WTC11 (cell line): ENCODE measurements around the gene EXOC3L2. TPM values are rescaled to one million over a fixed set of nuclear protein-coding genes. Genes with fewer than 3 reads are reported as not detected.

Source experiments
- ATAC-seq: fragments of 200-7000 bp; cut with Tn5 transposase; 2 replicates; pipeline ENCODE4 v1.10.0; 2021; ENCODE audit warnings: mild to moderate bottlenecking, moderate library complexity
- CTCF ChIA-PET: fragments of 300-600 bp; sonication (Branson Sonifier 250); formaldehyde crosslinking; loops from one replicate; lab custom pipeline; 2021; ENCODE audit warnings: antibody characterized with exemption; lab: Charles Lee
- POLR2A ChIA-PET: fragments of 350-600 bp; sonication (Branson Sonifier 250); formaldehyde crosslinking; loops from one replicate; lab custom pipeline; 2021; ENCODE audit warnings: antibody characterized with exemption; lab: Charles Lee
- DNase-seq: peaks from one replicate; pipeline ENCODE4 v3.0.0; 2021; ENCODE audit warnings: low spot score
- H3K27ac Mint-ChIP-seq: 2 replicates; pipeline ENCODE4 v1.8.0; 2021; ENCODE audit warnings: mixed read lengths
- H3K27me3 Mint-ChIP-seq: 2 replicates; pipeline ENCODE4 v1.8.0; 2021; ENCODE audit warnings: low read depth, mild to moderate bottlenecking, moderate library complexity, mixed read lengths
- H3K36me3 Mint-ChIP-seq: 2 replicates; pipeline ENCODE4 v1.8.0; 2021; ENCODE audit warnings: mixed read lengths
- H3K4me1 Mint-ChIP-seq: 2 replicates; pipeline ENCODE4 v1.8.0; 2022; ENCODE audit warnings: mixed read lengths
- H3K4me3 Mint-ChIP-seq: 2 replicates; pipeline ENCODE4 v1.8.0; 2021; ENCODE audit warnings: mild to moderate bottlenecking, moderate library complexity, mixed read lengths
- H3K9me3 Mint-ChIP-seq: 2 replicates; pipeline ENCODE4 v1.8.0; 2021; ENCODE audit warnings: mixed read lengths
- CBFB ChIP-seq: sonication (generic); formaldehyde crosslinking; IDR thresholded peaks from 2 replicates; pipeline ENCODE4 v1.8.1; 2022; ENCODE audit warnings: mild to moderate bottlenecking, low read depth, missing genetic modification reagents
- CREB1 ChIP-seq: sonication (generic); formaldehyde crosslinking; IDR thresholded peaks from 2 replicates; pipeline ENCODE4 v1.8.0; 2023; ENCODE audit warnings: mild to moderate bottlenecking, missing genetic modification reagents
- FOXJ3 ChIP-seq: sonication (generic); formaldehyde crosslinking; IDR thresholded peaks from 2 replicates; pipeline ENCODE4 v1.9.0; 2021; ENCODE audit warnings: missing genetic modification reagents, mild to moderate bottlenecking, borderline replicate concordance
- HMGA2 ChIP-seq: fragments of 250-450 bp; sonication (Bioruptor Pico); IDR thresholded peaks from 2 replicates; pipeline ENCODE4 v1.4.0; 2021; ENCODE audit warnings: mild to moderate bottlenecking, moderate library complexity
- IRF2 ChIP-seq: sonication (generic); formaldehyde crosslinking; IDR thresholded peaks from 2 replicates; pipeline ENCODE4 v1.8.0; 2022; ENCODE audit warnings: low read depth, missing genetic modification reagents, borderline replicate concordance
- JUN ChIP-seq: sonication (generic); formaldehyde crosslinking; IDR thresholded peaks from 2 replicates; pipeline ENCODE4 v1.8.0; 2023; ENCODE audit warnings: mild to moderate bottlenecking, missing genetic modification reagents
- MXD4 ChIP-seq: fragments of 250-450 bp; sonication (Bioruptor Pico); IDR thresholded peaks from 2 replicates; pipeline ENCODE4 v1.8.0; 2021; ENCODE audit warnings: mild to moderate bottlenecking, moderate library complexity, borderline replicate concordance
- ZNF138 ChIP-seq: sonication (generic); formaldehyde crosslinking; conservative IDR thresholded peaks from 2 replicates; pipeline ENCODE4 v1.8.1; 2022; ENCODE audit warnings: mild to moderate bottlenecking, moderate library complexity, missing genetic modification reagents
- ZNF423 ChIP-seq: fragments of 250-450 bp; sonication (Bioruptor Pico); IDR thresholded peaks from 2 replicates; pipeline ENCODE4 v2.1.2; 2022; ENCODE audit warnings: mild to moderate bottlenecking, moderate library complexity
- ZNF671 ChIP-seq: fragments of 250-450 bp; sonication (Bioruptor Pico); IDR thresholded peaks from 2 replicates; pipeline ENCODE4 v1.8.0; 2021; ENCODE audit warnings: mild to moderate bottlenecking
- total RNA-seq: library from RNA; stranded (reverse); gene quantifications from 3 replicates; pipeline ENCODE4 v1.2.3, GENCODE V29; 2021
- TF ChIP-seq, protein P1 (sequence below): sonication (generic); formaldehyde crosslinking; IDR thresholded peaks from 2 replicates; pipeline ENCODE4 v1.8.0; 2022; ENCODE audit warnings: missing genetic modification reagents
- TF ChIP-seq, protein P2 (sequence below): sonication (generic); formaldehyde crosslinking; IDR thresholded peaks from 2 replicates; pipeline ENCODE4 v1.8.0; 2022; ENCODE audit warnings: mild to moderate bottlenecking, missing genetic modification reagents
- TF ChIP-seq, protein P3 (sequence below): sonication (generic); formaldehyde crosslinking; IDR thresholded peaks from 2 replicates; pipeline ENCODE4 v1.8.1; 2022; ENCODE audit warnings: missing genetic modification reagents, borderline replicate concordance
- TF ChIP-seq, protein P4 (sequence below): fragments of 250-450 bp; sonication (Bioruptor Pico); conservative IDR thresholded peaks from 2 replicates; pipeline ENCODE4 v1.9.0; 2021; ENCODE audit warnings: mild to moderate bottlenecking
- TF ChIP-seq, protein P5 (sequence below): sonication (generic); formaldehyde crosslinking; IDR thresholded peaks from 2 replicates; pipeline ENCODE4 v1.8.0; 2022; ENCODE audit warnings: mild to moderate bottlenecking, missing genetic modification reagents
- TF ChIP-seq, protein P6 (sequence below): sonication (generic); formaldehyde crosslinking; IDR thresholded peaks from 2 replicates; pipeline ENCODE4 v1.8.1; 2023; ENCODE audit warnings: mild to moderate bottlenecking, missing genetic modification reagents, borderline replicate concordance
- TF ChIP-seq, protein P7 (sequence below): sonication (generic); formaldehyde crosslinking; IDR thresholded peaks from 2 replicates; pipeline ENCODE4 v1.8.0; 2022; ENCODE audit warnings: mild to moderate bottlenecking, missing genetic modification reagents

The EXOC3L2 gene
- total RNA-seq, 1 experiment from 2014 or later = 2.7 TPM

DNA sequence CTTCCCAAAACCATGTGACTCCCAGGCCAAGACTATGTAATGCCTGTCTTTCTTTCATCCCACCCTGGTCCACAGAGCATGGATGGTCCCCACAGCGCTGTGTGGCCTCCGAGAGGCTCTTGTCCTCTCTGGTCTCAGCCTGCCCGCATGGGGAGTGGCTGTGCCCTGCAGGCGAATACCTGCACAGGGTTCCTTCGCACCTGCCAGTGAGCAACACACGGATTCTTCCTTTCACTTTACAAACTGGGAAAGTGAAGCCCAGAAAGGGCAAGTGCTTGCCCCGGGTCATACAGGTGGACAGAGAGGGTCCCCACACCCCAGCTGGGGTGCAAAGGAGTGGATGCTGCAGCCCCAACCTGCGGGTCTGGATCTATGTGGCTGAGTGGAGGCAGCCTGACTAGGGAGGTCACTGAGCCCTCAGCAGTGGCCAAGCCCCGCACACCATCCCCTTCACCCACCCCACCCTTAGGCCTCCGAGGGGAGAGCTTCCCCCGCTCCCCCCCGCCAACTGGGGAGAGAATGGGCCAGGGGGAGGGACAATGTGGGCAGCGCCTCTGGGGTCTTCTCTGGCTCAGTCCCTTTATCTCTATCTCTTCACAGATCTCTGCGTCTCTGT lies 5.1 kb upstream of the EXOC3L2 start:
- POLR2A ChIA-PET = no interaction called here
- ATAC-seq = no peak
- peak overlapping the region; percentile 89 for H3K4me3 Mint-ChIP-seq
- no peak for TF ChIP-seq MXD4 (CRISPR knock-in tag)
- TF ChIP-seq, protein P1, sequence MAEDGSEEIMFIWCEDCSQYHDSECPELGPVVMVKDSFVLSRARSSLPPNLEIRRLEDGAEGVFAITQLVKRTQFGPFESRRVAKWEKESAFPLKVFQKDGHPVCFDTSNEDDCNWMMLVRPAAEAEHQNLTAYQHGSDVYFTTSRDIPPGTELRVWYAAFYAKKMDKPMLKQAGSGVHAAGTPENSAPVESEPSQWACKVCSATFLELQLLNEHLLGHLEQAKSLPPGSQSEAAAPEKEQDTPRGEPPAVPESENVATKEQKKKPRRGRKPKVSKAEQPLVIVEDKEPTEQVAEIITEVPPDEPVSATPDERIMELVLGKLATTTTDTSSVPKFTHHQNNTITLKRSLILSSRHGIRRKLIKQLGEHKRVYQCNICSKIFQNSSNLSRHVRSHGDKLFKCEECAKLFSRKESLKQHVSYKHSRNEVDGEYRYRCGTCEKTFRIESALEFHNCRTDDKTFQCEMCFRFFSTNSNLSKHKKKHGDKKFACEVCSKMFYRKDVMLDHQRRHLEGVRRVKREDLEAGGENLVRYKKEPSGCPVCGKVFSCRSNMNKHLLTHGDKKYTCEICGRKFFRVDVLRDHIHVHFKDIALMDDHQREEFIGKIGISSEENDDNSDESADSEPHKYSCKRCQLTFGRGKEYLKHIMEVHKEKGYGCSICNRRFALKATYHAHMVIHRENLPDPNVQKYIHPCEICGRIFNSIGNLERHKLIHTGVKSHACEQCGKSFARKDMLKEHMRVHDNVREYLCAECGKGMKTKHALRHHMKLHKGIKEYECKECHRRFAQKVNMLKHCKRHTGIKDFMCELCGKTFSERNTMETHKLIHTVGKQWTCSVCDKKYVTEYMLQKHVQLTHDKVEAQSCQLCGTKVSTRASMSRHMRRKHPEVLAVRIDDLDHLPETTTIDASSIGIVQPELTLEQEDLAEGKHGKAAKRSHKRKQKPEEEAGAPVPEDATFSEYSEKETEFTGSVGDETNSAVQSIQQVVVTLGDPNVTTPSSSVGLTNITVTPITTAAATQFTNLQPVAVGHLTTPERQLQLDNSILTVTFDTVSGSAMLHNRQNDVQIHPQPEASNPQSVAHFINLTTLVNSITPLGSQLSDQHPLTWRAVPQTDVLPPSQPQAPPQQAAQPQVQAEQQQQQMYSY (CRISPR knock-in tag) = no peak
- TF ChIP-seq CREB1 (CRISPR knock-in tag) = no peak
- TF ChIP-seq, protein P2, sequence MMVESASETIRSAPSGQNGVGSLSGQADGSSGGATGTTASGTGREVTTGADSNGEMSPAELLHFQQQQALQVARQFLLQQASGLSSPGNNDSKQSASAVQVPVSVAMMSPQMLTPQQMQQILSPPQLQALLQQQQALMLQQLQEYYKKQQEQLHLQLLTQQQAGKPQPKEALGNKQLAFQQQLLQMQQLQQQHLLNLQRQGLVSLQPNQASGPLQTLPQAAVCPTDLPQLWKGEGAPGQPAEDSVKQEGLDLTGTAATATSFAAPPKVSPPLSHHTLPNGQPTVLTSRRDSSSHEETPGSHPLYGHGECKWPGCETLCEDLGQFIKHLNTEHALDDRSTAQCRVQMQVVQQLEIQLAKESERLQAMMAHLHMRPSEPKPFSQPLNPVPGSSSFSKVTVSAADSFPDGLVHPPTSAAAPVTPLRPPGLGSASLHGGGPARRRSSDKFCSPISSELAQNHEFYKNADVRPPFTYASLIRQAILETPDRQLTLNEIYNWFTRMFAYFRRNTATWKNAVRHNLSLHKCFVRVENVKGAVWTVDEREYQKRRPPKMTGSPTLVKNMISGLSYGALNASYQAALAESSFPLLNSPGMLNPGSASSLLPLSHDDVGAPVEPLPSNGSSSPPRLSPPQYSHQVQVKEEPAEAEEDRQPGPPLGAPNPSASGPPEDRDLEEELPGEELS (CRISPR knock-in tag) = no peak
- TF ChIP-seq, protein P3, sequence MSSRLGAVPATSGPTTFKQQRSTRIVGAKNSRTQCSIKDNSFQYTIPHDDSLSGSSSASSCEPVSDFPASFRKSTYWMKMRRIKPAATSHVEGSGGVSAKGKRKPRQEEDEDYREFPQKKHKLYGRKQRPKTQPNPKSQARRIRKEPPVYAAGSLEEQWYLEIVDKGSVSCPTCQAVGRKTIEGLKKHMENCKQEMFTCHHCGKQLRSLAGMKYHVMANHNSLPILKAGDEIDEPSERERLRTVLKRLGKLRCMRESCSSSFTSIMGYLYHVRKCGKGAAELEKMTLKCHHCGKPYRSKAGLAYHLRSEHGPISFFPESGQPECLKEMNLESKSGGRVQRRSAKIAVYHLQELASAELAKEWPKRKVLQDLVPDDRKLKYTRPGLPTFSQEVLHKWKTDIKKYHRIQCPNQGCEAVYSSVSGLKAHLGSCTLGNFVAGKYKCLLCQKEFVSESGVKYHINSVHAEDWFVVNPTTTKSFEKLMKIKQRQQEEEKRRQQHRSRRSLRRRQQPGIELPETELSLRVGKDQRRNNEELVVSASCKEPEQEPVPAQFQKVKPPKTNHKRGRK = no peak
- TF ChIP-seq, protein P4, sequence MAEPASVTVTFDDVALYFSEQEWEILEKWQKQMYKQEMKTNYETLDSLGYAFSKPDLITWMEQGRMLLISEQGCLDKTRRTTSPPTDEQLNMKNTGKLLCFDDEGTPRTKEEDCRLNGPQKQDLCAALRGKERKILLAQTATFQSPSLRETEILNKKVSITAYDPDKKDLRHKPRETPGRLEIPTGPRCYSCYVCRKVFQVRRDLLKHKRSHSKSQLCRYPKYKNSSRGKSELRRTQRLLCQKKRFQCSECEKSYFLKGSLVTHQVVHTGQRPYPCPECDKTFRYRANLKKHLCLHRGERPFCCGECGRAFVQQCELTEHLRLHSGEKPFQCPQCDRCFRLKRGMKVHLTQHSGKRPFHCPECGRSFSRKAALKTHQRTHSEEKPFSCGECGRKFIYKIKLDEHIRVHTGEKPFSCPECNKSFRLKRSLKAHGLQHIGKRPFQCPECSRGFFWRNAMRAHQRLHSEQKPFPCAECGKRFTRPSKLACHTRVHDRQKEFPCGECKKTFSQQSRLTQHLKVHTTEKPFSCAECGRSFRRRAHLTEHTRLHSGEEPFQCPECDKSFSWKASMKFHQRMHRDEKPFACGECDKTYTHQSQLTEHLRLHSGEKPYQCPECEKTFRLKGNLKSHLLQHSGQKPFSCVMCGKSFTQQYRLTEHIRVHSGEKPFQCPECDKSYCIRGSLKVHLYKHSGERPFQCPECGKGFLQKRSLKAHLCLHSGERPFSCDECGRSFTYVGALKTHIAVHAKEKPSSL (CRISPR knock-in tag) = no peak
- no peak for TF ChIP-seq JUN
- TF ChIP-seq FOXJ3 (CRISPR knock-in tag) = no peak
- TF ChIP-seq CBFB (CRISPR knock-in tag) = no peak
- TF ChIP-seq, protein P5, sequence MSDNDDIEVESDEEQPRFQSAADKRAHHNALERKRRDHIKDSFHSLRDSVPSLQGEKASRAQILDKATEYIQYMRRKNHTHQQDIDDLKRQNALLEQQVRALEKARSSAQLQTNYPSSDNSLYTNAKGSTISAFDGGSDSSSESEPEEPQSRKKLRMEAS (CRISPR knock-in tag) = no peak
- TF ChIP-seq ZNF671 (CRISPR knock-in tag) = no peak
- TF ChIP-seq, protein P6, sequence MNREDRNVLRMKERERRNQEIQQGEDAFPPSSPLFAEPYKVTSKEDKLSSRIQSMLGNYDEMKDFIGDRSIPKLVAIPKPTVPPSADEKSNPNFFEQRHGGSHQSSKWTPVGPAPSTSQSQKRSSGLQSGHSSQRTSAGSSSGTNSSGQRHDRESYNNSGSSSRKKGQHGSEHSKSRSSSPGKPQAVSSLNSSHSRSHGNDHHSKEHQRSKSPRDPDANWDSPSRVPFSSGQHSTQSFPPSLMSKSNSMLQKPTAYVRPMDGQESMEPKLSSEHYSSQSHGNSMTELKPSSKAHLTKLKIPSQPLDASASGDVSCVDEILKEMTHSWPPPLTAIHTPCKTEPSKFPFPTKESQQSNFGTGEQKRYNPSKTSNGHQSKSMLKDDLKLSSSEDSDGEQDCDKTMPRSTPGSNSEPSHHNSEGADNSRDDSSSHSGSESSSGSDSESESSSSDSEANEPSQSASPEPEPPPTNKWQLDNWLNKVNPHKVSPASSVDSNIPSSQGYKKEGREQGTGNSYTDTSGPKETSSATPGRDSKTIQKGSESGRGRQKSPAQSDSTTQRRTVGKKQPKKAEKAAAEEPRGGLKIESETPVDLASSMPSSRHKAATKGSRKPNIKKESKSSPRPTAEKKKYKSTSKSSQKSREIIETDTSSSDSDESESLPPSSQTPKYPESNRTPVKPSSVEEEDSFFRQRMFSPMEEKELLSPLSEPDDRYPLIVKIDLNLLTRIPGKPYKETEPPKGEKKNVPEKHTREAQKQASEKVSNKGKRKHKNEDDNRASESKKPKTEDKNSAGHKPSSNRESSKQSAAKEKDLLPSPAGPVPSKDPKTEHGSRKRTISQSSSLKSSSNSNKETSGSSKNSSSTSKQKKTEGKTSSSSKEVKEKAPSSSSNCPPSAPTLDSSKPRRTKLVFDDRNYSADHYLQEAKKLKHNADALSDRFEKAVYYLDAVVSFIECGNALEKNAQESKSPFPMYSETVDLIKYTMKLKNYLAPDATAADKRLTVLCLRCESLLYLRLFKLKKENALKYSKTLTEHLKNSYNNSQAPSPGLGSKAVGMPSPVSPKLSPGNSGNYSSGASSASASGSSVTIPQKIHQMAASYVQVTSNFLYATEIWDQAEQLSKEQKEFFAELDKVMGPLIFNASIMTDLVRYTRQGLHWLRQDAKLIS (CRISPR knock-in tag) = no peak
- TF ChIP-seq ZNF423 (CRISPR knock-in tag) = no peak
- TF ChIP-seq, protein P7, sequence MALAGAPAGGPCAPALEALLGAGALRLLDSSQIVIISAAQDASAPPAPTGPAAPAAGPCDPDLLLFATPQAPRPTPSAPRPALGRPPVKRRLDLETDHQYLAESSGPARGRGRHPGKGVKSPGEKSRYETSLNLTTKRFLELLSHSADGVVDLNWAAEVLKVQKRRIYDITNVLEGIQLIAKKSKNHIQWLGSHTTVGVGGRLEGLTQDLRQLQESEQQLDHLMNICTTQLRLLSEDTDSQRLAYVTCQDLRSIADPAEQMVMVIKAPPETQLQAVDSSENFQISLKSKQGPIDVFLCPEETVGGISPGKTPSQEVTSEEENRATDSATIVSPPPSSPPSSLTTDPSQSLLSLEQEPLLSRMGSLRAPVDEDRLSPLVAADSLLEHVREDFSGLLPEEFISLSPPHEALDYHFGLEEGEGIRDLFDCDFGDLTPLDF (CRISPR knock-in tag) = no peak
- no peak for TF ChIP-seq IRF2 (CRISPR knock-in tag)
- TF ChIP-seq HMGA2 = no peak
- TF ChIP-seq ZNF138 = no peak
- TF ChIP-seq, all 79 proteins: peak for 0
- H3K4me1 Mint-ChIP-seq = peaks cover 22% of the 10 kb centered on the region
- CTCF ChIA-PET = interaction anchor here (0.9 to 3.7 kb wide), 5 partner anchors 49 to 88 kb away, joined by 3 to 45 read pairs (median 3); no protein-coding TSS in a partner anchor
- H3K9me3 Mint-ChIP-seq = no peaks in the 10 kb centered on the region
- no peak overlapping the region for H3K27ac Mint-ChIP-seq
- H3K27me3 Mint-ChIP-seq = peaks cover 25% of the 10 kb centered on the region
- H3K36me3 Mint-ChIP-seq = no peaks in the 10 kb centered on the region
- DNase-seq = no peak
